Left colon (tissue), 2 donors: ENCODE data around the gene DENND1A. TPM values are rescaled to one million over a fixed set of nuclear protein-coding genes. Genes with fewer than 3 reads are reported as not detected.
"Not testable (repeated sequence)": the region's sequence is repeated elsewhere in the genome, so short reads cannot be mapped to it uniquely, and the experiment has no call there.

Experiments
- ATAC-seq: fragments of 200-7000 bp; cut with Tn5 transposase; one replicate; pipeline ENCODE4 v1.9.1; 2020; ENCODE audit warnings: mild to moderate bottlenecking, moderate library complexity
- DNase-seq, 2 donors: peaks; one replicate each; pipeline ENCODE4 v3.0.0-alpha.2; 2020
- intact Hi-C, 2 donors: fragments of 100-400 bp; cut with DNase I in 1 of 2; cut with micrococcal nuclease in 1 of 2; formaldehyde crosslinking; loops; one replicate each; pipeline versions ENCODE4 v1.11.2 to v1.14.0; 2022; cut with DNase I, micrococcal nuclease
- total RNA-seq, 2 donors: library from RNA; stranded (reverse); fragmentation: NEBNext Ultra II Directional; extraction: Animal tissue kit (Norgen Biotek cat#: 25700); gene quantifications; one replicate each; pipeline ENCODE4 v1.2.1, GENCODE V29; 2021
- donor health status: DM: no; HTN: no; CAD: no.
- donor health status: DM: yes; HTN: yes; CAD: no.

Gene DENND1A
- total RNA-seq, 2 donors from 2014 or later, result 28.8 to 36.8 TPM

- ATAC-seq, result no peak
Measured at GRCh38 chr9:123835821-123836220, 94.1 kb downstream of the DENND1A start.

DNA sequence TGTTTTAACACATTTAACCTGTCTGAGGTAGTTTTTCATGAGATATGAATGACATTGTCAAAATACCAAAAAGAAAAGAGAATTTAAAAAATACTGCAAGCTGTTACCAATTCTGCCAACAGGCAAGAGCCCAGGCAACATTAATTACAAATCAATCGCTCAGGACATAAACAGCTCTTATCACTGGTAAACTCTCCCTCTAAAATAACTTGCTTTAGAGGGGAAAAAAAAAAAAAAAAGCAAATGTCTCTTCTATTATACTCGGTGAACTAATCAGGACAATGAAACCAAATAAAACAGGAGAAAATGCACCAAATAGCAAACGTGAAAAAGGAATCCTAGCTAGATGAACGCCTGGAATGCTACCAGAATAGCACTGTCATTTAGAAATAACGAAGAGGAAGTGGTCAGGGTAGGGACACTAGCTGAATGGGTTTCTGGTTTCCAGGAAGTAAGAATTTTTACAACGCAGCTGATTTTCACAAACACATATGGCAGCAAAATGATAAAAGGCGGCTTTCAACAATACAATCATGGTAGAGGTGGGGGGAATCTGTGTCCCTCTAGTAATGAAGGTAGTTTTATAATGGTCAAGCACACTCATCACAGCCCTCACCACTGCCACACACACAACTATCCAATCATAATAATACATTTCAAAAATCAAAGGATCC lies 94.9 kb downstream of the DENND1A start:
- intact Hi-C loops, result no loop called here
- no peak for ATAC-seq
- DNase-seq, result no peak

More at GRCh38 chr9:123835821-123836220, 94.1 kb downstream of the DENND1A start:
- intact Hi-C loops, result no loop called here
- DNase-seq, result no peak

GRCh38 chr9:123834218-123834888 lies 95.6 kb downstream of the DENND1A start:
- no peak for ATAC-seq
- intact Hi-C loops, result no loop called here
- no peak for DNase-seq

- ATAC-seq, result no peak
- intact Hi-C loops, result no loop called here
- DNase-seq, result no peak
Measured at GRCh38 chr9:123832858-123833650, 96.9 kb downstream of the DENND1A start.

DNA sequence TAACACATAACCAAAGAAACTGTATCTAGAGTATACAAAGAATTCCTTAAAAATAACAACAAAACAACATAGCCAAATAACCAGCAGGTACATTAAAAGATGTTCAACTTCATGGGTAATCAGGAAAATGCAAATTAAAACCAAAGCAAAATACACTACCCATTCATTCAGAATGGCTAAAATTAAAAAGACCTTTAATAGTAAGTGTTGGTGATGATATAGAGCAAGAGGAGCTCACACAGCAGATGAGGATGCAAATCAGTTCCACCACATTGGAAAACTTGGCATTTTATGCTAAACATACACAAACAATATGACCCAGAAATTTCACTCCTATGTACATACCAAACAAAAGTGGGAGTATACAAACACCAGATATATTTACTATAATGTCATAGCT lies 97.8 kb downstream of the DENND1A start:
- ATAC-seq (no peak), DNase-seq (no peak)
- intact Hi-C loops, result no loop called here

GRCh38 chr9:123828449-123828848 lies 101.5 kb downstream of the DENND1A start:
- DNase-seq (no peak), ATAC-seq (no peak)
- intact Hi-C loops, result no loop called here

DNA sequence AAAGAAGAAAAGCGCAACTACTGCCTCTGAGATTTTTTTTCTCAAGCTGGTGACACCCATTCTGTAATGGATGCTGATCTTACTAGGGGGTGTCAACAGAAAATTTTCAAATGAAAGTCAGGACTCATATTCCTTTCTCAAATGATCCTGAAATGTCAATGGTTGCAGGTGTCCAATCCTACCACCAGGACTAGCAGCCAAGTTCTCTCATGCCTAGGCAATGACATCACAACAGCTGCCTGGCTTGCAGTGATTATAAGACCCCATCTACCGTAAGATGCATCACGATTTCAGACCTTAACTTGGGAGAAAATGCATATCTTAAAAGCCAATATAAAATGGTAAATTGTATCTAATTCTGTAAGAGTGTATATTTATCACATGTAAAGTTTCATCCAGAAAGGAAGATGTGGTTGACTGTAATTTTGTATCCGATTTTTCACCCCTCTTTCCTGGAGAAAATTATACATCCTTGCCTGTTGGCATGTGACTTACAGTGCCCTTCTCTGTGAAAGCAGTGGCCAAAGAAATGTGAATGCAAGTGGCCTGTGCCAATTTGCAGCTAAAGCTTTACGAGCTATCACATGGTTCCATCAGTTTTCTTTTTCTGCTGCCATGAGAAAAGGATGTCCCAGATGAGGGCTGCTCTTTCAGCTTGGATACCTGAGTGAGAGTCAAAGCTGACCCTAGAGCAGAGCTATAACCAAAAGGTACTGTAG lies 104.4 kb downstream of the DENND1A start:
- no peak for ATAC-seq
- intact Hi-C loops, result no loop called here
- DNase-seq, result no peak

- intact Hi-C loops, result no loop called here
- no peak for ATAC-seq
- no peak for DNase-seq
Measured at GRCh38 chr9:123823194-123823947, 106.6 kb downstream of the DENND1A start.

GRCh38 chr9:123821619-123822018 lies 108.3 kb downstream of the DENND1A start:
- intact Hi-C loops, result no loop called here
- DNase-seq (no peak), ATAC-seq (no peak)

GRCh38 chr9:123820139-123820538 lies 109.8 kb downstream of the DENND1A start:
- ATAC-seq (no peak), DNase-seq (no peak)
- intact Hi-C loops, result no loop called here

DNA sequence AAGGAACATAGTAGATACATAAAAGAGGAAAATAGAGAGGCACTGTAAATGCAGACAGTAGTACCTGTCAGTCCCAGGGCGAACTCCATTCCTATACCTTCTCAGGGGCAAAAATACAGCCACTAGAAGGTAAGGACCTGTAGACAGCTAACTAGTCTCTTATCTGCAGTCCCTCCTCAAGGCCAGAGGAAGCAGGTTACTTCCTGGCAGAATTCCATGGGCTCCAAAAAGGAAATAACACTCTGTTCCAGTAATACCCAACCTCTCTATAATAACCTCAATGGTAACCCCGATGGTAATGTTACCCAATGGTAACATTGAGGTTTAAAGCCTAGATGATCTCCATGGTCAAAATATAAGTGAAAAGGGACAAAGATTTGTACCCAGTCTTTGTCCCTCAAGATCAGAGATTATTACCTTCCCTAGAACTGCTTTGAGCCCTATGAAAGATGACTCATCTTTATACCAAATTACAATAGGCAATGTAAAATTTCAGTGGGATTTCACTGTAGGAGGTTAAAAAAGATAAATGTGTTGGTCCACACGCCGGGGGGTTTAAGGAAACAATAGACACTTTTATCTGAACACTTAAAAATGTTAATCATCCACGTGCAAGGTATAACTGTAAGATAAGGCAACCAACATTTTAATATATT lies 113.0 kb downstream of the DENND1A start:
- intact Hi-C loops, result no loop called here
- no peak for DNase-seq
- peak; percentile 59 for ATAC-seq

DNA sequence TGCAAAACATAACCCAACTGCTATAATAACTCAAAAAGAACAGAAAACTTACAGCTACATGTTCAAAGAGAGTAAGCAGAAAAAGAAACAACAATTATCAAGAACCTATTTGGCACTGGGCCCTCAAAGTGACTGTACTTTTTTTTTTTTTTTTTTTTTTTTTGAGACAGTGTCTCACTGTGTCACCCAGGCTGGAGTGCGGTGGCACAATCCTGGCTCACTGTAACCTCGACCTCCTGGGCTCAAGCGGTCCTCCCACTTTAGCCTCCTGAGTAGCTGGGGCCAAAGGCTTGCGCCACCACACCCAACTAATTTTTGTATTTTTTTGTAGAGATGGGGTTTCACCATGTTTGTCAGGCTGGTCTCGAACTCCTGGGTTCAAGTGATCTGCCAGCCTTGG lies 114.1 kb downstream of the DENND1A start:
- intact Hi-C loops, DNase-seq, ATAC-seq: not testable (repeated sequence)

GRCh38 chr9:123814496-123814895 lies 115.4 kb downstream of the DENND1A start:
- ATAC-seq (no peak), DNase-seq (no peak)
- intact Hi-C loops, result no loop called here

GRCh38 chr9:123812984-123813383 lies 116.9 kb downstream of the DENND1A start:
- ATAC-seq (no peak), DNase-seq (no peak)
- intact Hi-C loops, result no loop called here

GRCh38 chr9:123807251-123807650 lies 122.7 kb downstream of the DENND1A start:
- ATAC-seq (no peak), DNase-seq (no peak)
- intact Hi-C loops, result no loop called here

- ATAC-seq, result no peak
- no peak for DNase-seq
- intact Hi-C loops, result no loop called here
Measured at GRCh38 chr9:123806829-123807228, 123.1 kb downstream of the DENND1A start.

DNA sequence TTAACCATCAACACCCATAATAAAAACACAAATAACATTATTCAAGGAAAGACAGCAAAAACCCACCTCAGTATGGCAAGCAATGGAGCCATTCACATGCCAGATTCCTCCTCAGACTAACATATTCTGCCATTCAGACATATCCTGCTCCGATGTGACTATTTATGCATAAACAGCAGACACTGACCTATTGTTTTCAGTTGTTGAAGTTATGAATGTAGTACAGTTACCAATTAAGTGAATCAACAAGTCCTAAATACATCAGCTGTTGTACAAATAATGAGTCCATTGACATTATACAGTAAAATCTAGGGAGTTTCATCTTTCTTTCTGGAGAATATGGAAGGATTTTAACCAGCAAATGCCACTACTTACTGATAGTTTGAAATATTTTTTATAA lies 131.7 kb downstream of the DENND1A start:
- intact Hi-C loops, result no loop called here
- DNase-seq, result no peak
- ATAC-seq, result no peak
